GM12878 (cell line): ENCODE results near the gene SETMAR. TPM values are rescaled to one million over a fixed set of nuclear protein-coding genes. Genes with fewer than 3 reads are reported as not detected.

Experiments used
- ATAC-seq: fragments of 200-7000 bp; cut with Tn5 transposase; 3 replicates; pipeline ENCODE4 v1.9.1; 2020; ENCODE audit warnings: mild to moderate bottlenecking, moderate library complexity
- BruUV-seq: library from RNA; stranded (reverse); fragments of 400-500 nt; replicated peaks from 2 replicates; lab custom pipeline; 2021; lab: Mats Ljungman, UMichigan
- CTCF ChIA-PET: fragments of 300-600 bp; sonication (Branson Sonifier 250); formaldehyde crosslinking; extraction: SDS; loops from one replicate; lab custom pipeline; 2021; ENCODE audit warnings: inconsistent platforms; lab: Yijun Ruan, JAX
- POLR2A ChIA-PET: fragments of 350-600 bp; formaldehyde crosslinking; extraction: SDS; loops from one replicate; lab custom pipeline; 2021; ENCODE audit warnings: inconsistent platforms; lab: Charles Lee
- RAD21 ChIA-PET: fragments of 300-600 bp; sonication (Branson Sonifier 250); formaldehyde crosslinking; loops from one replicate; lab custom pipeline; 2023; ENCODE audit warnings: antibody characterized with exemption; ENCODE audit not compliant: unreplicated experiment; lab: Charles Lee
- SMC1A ChIA-PET: fragments of 300-600 bp; sonication (Branson Sonifier 250); formaldehyde crosslinking; loops from one replicate; lab custom pipeline; 2023; ENCODE audit not compliant: unreplicated experiment, uncharacterized antibody; lab: Charles Lee
- DNase-seq: peaks from one replicate; pipeline ENCODE4 v3.0.0-alpha.2; 2011; ENCODE audit warnings: low read depth, low spot score
- FAIRE-seq: peaks from 3 replicates; lab custom pipeline; 2011; peaks lifted over from hg19 to GRCh38; lab: Jason Lieb, UNC
- H2AFZ ChIP-seq: 2 replicates; pipeline ENCODE4 v1.6.0; 2011; ENCODE audit warnings: low read depth, low read length, control low read depth; ENCODE audit not compliant: control insufficient read depth
- H3K27ac ChIP-seq: 2 replicates; pipeline ENCODE4 v1.5.1; 2011; ENCODE audit warnings: control low read depth; ENCODE audit not compliant: control insufficient read depth, insufficient read depth
- H3K27me3 ChIP-seq, 2 experiments: replicated peaks in 1 of 2; 2 replicates each; pipeline versions ENCODE4 v1.6.0 to v1.6.1; 2011; ENCODE audit warnings: low read length in 1 of 2; ENCODE audit not compliant: control insufficient read depth in 2 of 2, insufficient read depth in 2 of 2
- H3K36me3 ChIP-seq, 2 experiments: 2 replicates each; pipeline ENCODE4 v1.5.1; 2011; ENCODE audit warnings: low read length in 1 of 2; ENCODE audit not compliant: control insufficient read depth in 2 of 2, insufficient read depth in 2 of 2
- H3K4me1 ChIP-seq: 2 replicates; pipeline ENCODE4 v1.6.1; 2011; ENCODE audit warnings: mild to moderate bottlenecking, low read length, moderate library complexity, mixed read lengths; ENCODE audit not compliant: control insufficient read depth, insufficient read depth
- H3K4me2 ChIP-seq: 2 replicates; pipeline ENCODE4 v1.6.0; 2011; ENCODE audit warnings: control low read depth; ENCODE audit not compliant: control insufficient read depth, insufficient read depth
- H3K4me3 ChIP-seq: fragments of 200-600 bp; sonication (generic); 2 replicates; pipeline ENCODE4 v1.5.1; 2016
- H3K79me2 ChIP-seq: 2 replicates; pipeline ENCODE4 v1.6.0; 2011; ENCODE audit warnings: low read length; ENCODE audit not compliant: control insufficient read depth, insufficient read depth
- H3K9ac ChIP-seq: 2 replicates; pipeline ENCODE4 v1.8.0; 2011; ENCODE audit warnings: low read length, control low read depth, mixed read lengths; ENCODE audit not compliant: control insufficient read depth, insufficient read depth
- H3K9me3 ChIP-seq: replicated peaks from 3 replicates; pipeline ENCODE4 v1.5.1; 2011; ENCODE audit warnings: mild to moderate bottlenecking, low read length; ENCODE audit not compliant: control insufficient read depth, insufficient read depth
- H4K20me1 ChIP-seq: 2 replicates; pipeline ENCODE4 v1.6.0; 2011; ENCODE audit not compliant: control insufficient read depth, insufficient read depth
- MLLT1 ChIP-seq: fragments of 450-650 bp; IDR thresholded peaks from 2 replicates; pipeline ENCODE4 v1.6.1; 2016; ENCODE audit warnings: mild to moderate bottlenecking
- PAX5 ChIP-seq: IDR thresholded peaks from 2 replicates; pipeline ENCODE4 v1.6.1; 2011; ENCODE audit warnings: low read depth, low read length, borderline replicate concordance
- RB1 ChIP-seq: fragments of 450-650 bp; formaldehyde crosslinking; IDR thresholded peaks from 2 replicates; pipeline ENCODE4 v1.6.1; 2017; ENCODE audit warnings: mild to moderate bottlenecking, borderline replicate concordance
- SIX5 ChIP-seq: IDR thresholded peaks from 2 replicates; pipeline ENCODE4 v1.6.1; 2011; ENCODE audit warnings: mild to moderate bottlenecking, low read depth, low read length, moderate library complexity; ENCODE audit not compliant: severe bottlenecking
- WRNIP1 ChIP-seq: IDR thresholded peaks from 2 replicates; pipeline ENCODE4 v1.6.1; 2011; ENCODE audit warnings: low read depth, low read length, improper control_type of control experiment, borderline replicate concordance
- WGBS: methylation state at CpG from one replicate; pipeline ENCODE4 v1.1.6; 2016; ENCODE audit warnings: low lambda C conversion rate; ENCODE audit not compliant: insufficient replicate concordance, insufficient coverage; ENCODE audit errors: missing lambda C conversion rate; 5-methylcytosine and 5-hydroxymethylcytosine counted together
- in situ Hi-C: fragments of 300-500 bp; cut with MboI; formaldehyde crosslinking; loops from 9 replicates; pipeline ENCODE4 v1.14.3; 2018; ENCODE audit warnings: mixed read lengths
- intact Hi-C: fragments of 100-400 bp; cut with micrococcal nuclease; formaldehyde crosslinking; loops from one replicate; pipeline ENCODE4 v1.14.2; 2022; ENCODE audit not compliant: unreplicated experiment
- polyA plus RNA-seq, 11 experiments: library from polyadenylated mRNA; depleted of rRNA in 4 of 11; unstranded in 6 of 11; stranded (reverse) in 5 of 11; fragments of >200 nt; fragmentation: Nextera tagmentation in 4 of 11; fragmentation: Illumina TruSeq in 1 of 11; extraction: Ambion mirVana in 4 of 11; extraction: Trizol in 1 of 11; gene quantifications; 1 replicate in 1 of 11; 2 replicates in 10 of 11; pipeline versions ENCODE4 v1.2.1 to v1.2.3, GENCODE V29; 2011 to 2016; ENCODE audit warnings: inconsistent platforms in 2 of 11, missing spikeins in 2 of 11, low read depth in 1 of 11
- total RNA-seq, 4 experiments: library from RNA; depleted of rRNA in 3 of 4; stranded (reverse); fragments of >200 nt in 3 of 4; fragmentation: Illumina TruSeq in 1 of 4; extraction: Trizol in 1 of 4; gene quantifications; 2 replicates each; pipeline versions ENCODE4 v1.2.1 to v1.2.3, GENCODE V29; 2013 to 2021

The SETMAR gene
- total and polyA plus RNA-seq, 10 of the 15 experiments (the other 5 are each of a cell fraction or from before 2014, with no cell fraction given): 7.1 to 25.1 (median 20.3) TPM

GRCh38 chr3:4362523-4362922 is 59.4 kb downstream of the SETMAR start:
- Histone ChIP-seq H3K27ac (no peak overlapping the region), H3K4me2 (no peak overlapping the region), H3K9me3 (no peaks in the 10 kb centered on the region; the same call in 2 of the 3 replicates), H3K36me3 (no peaks in the 10 kb centered on the region; a peak in 1 of 4 replicates), H3K4me1 (no peaks in the 10 kb centered on the region), H4K20me1 (no peaks in the 10 kb centered on the region), H3K4me3 (no peak overlapping the region), H3K9ac (no peak overlapping the region), H3K27me3 (no peaks in the 10 kb centered on the region), H3K79me2 (no peaks in the 10 kb centered on the region), H2AFZ (no peak overlapping the region)
- ATAC-seq (no peak), FAIRE-seq (no peak), DNase-seq (no peak)
- WGBS: 97% methylated on average over 2 of the region's 2 CpGs
- intact Hi-C loops: no loop called here
- no peak for TF ChIP-seq SIX5
- TF ChIP-seq MLLT1: no peak
- TF ChIP-seq RB1: no peak
- TF ChIP-seq PAX5: no peak
- TF ChIP-seq WRNIP1: no peak
- ChIA-PET SMC1A (no interaction called here), CTCF (no interaction called here), RAD21 (no interaction called here), POLR2A (no interaction called here)
- no TSS peak for BruUV-seq
- in situ Hi-C loops: no loop called here

Other genes starting within 250 kb of the SETMAR start
- 12.7 and 15.0 TPM in 2 replicates for gene SUMF1, start 163.9 kb downstream of the SETMAR start, total RNA-seq (2014; rRNA removed)
- gene SUMF1, start 163.9 kb downstream of the SETMAR start, total RNA-seq (2014; rRNA removed; fragmentation: Illumina TruSeq; extraction: Trizol): 7.6 and 8.1 TPM in 2 replicates
- gene SUMF1, start 163.9 kb downstream of the SETMAR start, total RNA-seq (2021): 9.0 and 9.5 TPM in 2 replicates
- gene SUMF1, start 163.9 kb downstream of the SETMAR start, polyA plus RNA-seq (2011; rRNA removed): 4.6 TPM in 2 replicates
- 6.0 and 7.4 TPM in 2 replicates for gene SUMF1, start 163.9 kb downstream of the SETMAR start, polyA plus RNA-seq (2014; fragmentation: Illumina TruSeq; extraction: Trizol)
- 1 to 10 TPM; 3.2 to 3.5 TPM for gene SUMF1, start 163.9 kb downstream of the SETMAR start, polyA plus RNA-seq (2014; fragmentation: Nextera tagmentation; extraction: Ambion mirVana)
- 7.1 and 10.8 TPM in 2 replicates for gene SUMF1, start 163.9 kb downstream of the SETMAR start, polyA plus RNA-seq (2014; rRNA removed)
- 10 to 100 TPM; 13.7 to 14.3 TPM for gene SUMF1, start 163.9 kb downstream of the SETMAR start, polyA plus RNA-seq (2016; fragmentation: Nextera tagmentation; extraction: Ambion mirVana)
- 37.8 and 41.3 TPM in 2 replicates for gene ITPR1, start 190.0 kb downstream of the SETMAR start, total RNA-seq (2014; rRNA removed)
- 37.3 and 37.9 TPM in 2 replicates for gene ITPR1, start 190.0 kb downstream of the SETMAR start, total RNA-seq (2014; rRNA removed; fragmentation: Illumina TruSeq; extraction: Trizol)
- 42.9 and 46.0 TPM in 2 replicates for gene ITPR1, start 190.0 kb downstream of the SETMAR start, total RNA-seq (2021)
- gene ITPR1, start 190.0 kb downstream of the SETMAR start, polyA plus RNA-seq (2011; rRNA removed): 239 and 328 TPM in 2 replicates
- 30.4 and 39.1 TPM in 2 replicates for gene ITPR1, start 190.0 kb downstream of the SETMAR start, polyA plus RNA-seq (2014; fragmentation: Illumina TruSeq; extraction: Trizol)
- 10 to 100 TPM; 12.2 to 12.6 TPM for gene ITPR1, start 190.0 kb downstream of the SETMAR start, polyA plus RNA-seq (2014; fragmentation: Nextera tagmentation; extraction: Ambion mirVana)
- gene ITPR1, start 190.0 kb downstream of the SETMAR start, polyA plus RNA-seq (2014; rRNA removed): 17.1 and 17.2 TPM in 2 replicates
- 10 to 100 TPM; 15.8 to 19.5 TPM for gene ITPR1, start 190.0 kb downstream of the SETMAR start, polyA plus RNA-seq (2016; fragmentation: Nextera tagmentation; extraction: Ambion mirVana)